Measurements from ENCODE around the gene PEX19.

Gene PEX19

GRCh38 chr1:160256396-160257046 is 28.4 kb downstream of the PEX19 start:
- TF ChIP-seq USF1 (IDR thresholded peaks at IDR 0.05) (no peak), YY1 (IDR thresholded peaks at IDR 0.05; ENCODE audit: low read depth) (no peak), FOXM1 (IDR thresholded peaks at IDR 0.05; ENCODE audit: borderline replicate concordance, low read depth) (no peak), RAD21 (IDR thresholded peaks at IDR 0.05; ENCODE audit: low read depth) (no peak), ZBTB7A (IDR thresholded peaks at IDR 0.05; ENCODE audit: low read depth) (no peak), EP300 (IDR thresholded peaks at IDR 0.05; ENCODE audit: borderline replicate concordance) (no peak)

DNA sequence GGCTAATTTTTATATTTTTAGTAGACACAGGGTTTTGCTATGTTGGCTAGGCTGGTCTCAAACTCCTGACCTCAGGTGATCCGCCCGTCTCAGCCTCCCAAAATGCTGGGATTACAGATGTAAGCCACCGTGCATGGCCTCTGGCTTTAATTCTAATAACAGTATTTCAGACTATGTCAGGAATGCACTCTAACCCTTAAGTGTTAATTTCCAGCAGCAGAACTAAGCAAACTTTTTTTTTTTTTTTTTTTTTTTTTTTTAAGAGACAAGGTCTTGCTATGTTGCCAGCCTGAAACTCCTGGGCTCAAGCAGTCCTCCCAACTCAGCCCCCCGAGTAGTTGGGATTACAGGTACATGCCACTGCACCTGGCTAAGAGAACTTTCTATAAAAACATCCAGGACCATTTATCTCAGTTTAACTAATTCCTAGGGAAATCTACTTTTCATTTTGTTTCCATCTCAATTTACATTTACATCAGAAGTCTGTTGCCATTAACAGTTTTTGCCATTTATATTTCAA is 29.1 kb downstream of the PEX19 start:
- no peak for TF ChIP-seq CREB1 (IDR thresholded peaks at IDR 0.05; ENCODE audit: low read depth)
- TF ChIP-seq EP300 (IDR thresholded peaks at IDR 0.05; ENCODE audit: borderline replicate concordance): no peak
- TF ChIP-seq, protein P1, sequence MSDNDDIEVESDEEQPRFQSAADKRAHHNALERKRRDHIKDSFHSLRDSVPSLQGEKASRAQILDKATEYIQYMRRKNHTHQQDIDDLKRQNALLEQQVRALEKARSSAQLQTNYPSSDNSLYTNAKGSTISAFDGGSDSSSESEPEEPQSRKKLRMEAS (IDR thresholded peaks at IDR 0.05): no peak
- no peak for TF ChIP-seq TEAD4 (IDR thresholded peaks at IDR 0.05)
- TF ChIP-seq TCF12 (IDR thresholded peaks at IDR 0.05; ENCODE audit: low read depth): no peak
- no peak for TF ChIP-seq TAF1 (IDR thresholded peaks at IDR 0.05; ENCODE audit: low read depth)
- TF ChIP-seq CEBPB (IDR thresholded peaks at IDR 0.05): no peak
- no peak for TF ChIP-seq RAD21 (IDR thresholded peaks at IDR 0.05; ENCODE audit: low read depth)
- no peak for TF ChIP-seq FOXM1 (IDR thresholded peaks at IDR 0.05; ENCODE audit: borderline replicate concordance, low read depth)
- TF ChIP-seq ZBTB7A (IDR thresholded peaks at IDR 0.05; ENCODE audit: low read depth): no peak

- TF ChIP-seq CEBPB (IDR thresholded peaks at IDR 0.05): peak; percentile 75
- no peak for TF ChIP-seq TEAD4 (IDR thresholded peaks at IDR 0.05)
- no peak for TF ChIP-seq FOXM1 (IDR thresholded peaks at IDR 0.05; ENCODE audit: borderline replicate concordance, low read depth)
- TF ChIP-seq RAD21 (IDR thresholded peaks at IDR 0.05; ENCODE audit: low read depth): peak; percentile 80
These were observed 33.0 kb downstream of the PEX19 start for GRCh38 chr1:160251687-160252526.

DNA sequence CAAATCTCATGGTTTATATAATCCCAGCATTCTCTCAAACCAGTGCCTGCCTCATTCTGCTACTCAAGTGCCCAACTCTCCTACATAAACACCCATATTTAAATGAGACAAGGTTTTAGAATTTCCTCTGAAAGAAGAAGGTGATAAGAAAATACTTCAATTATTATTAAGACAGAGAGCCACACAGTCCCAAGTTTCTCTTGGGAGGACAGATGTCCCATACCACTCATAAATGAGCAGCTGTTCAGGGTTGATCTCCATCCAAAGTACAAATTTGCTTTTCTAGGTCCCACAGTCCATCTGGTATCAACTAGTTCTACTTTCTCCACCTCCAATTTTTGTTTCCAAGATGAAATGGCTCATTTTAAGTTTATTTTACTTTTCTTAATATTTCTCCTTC is 33.9 kb downstream of the PEX19 start:
- TF ChIP-seq RAD21 (IDR thresholded peaks at IDR 0.05; ENCODE audit: low read depth): no peak
- TF ChIP-seq EGR1 (IDR thresholded peaks at IDR 0.05): no peak
- no peak for TF ChIP-seq NFIC (IDR thresholded peaks at IDR 0.05)
- TF ChIP-seq TEAD4 (IDR thresholded peaks at IDR 0.05): no peak

DNA sequence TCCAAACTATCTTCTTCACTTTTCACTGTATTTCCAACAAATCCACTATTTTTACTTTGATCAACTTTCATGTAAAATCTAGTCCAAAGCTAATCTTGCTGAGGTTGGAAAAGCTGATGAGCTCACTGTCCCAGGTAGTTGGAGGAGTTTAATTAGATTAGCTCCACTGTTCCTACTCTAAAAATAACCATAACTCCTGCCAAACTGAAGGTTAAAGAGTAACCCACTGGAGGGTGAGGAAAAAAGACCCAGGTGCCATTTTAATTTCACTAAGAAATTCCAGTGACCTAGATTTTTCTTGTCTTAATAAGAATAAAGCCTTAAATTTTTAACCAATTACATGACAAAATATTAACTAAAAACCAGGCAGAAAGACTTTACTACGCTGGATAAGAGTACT is 37.9 kb downstream of the PEX19 start:
- no peak for TF ChIP-seq FOXM1 (IDR thresholded peaks at IDR 0.05; ENCODE audit: borderline replicate concordance, low read depth)
- no peak for TF ChIP-seq RAD21 (IDR thresholded peaks at IDR 0.05; ENCODE audit: low read depth)
- no peak for TF ChIP-seq EP300 (IDR thresholded peaks at IDR 0.05; ENCODE audit: borderline replicate concordance)
- no peak for TF ChIP-seq TAF1 (IDR thresholded peaks at IDR 0.05; ENCODE audit: low read depth)
- TF ChIP-seq, protein P1 (IDR thresholded peaks at IDR 0.05): no peak
- TF ChIP-seq, protein P2, sequence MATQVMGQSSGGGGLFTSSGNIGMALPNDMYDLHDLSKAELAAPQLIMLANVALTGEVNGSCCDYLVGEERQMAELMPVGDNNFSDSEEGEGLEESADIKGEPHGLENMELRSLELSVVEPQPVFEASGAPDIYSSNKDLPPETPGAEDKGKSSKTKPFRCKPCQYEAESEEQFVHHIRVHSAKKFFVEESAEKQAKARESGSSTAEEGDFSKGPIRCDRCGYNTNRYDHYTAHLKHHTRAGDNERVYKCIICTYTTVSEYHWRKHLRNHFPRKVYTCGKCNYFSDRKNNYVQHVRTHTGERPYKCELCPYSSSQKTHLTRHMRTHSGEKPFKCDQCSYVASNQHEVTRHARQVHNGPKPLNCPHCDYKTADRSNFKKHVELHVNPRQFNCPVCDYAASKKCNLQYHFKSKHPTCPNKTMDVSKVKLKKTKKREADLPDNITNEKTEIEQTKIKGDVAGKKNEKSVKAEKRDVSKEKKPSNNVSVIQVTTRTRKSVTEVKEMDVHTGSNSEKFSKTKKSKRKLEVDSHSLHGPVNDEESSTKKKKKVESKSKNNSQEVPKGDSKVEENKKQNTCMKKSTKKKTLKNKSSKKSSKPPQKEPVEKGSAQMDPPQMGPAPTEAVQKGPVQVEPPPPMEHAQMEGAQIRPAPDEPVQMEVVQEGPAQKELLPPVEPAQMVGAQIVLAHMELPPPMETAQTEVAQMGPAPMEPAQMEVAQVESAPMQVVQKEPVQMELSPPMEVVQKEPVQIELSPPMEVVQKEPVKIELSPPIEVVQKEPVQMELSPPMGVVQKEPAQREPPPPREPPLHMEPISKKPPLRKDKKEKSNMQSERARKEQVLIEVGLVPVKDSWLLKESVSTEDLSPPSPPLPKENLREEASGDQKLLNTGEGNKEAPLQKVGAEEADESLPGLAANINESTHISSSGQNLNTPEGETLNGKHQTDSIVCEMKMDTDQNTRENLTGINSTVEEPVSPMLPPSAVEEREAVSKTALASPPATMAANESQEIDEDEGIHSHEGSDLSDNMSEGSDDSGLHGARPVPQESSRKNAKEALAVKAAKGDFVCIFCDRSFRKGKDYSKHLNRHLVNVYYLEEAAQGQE (IDR thresholded peaks at IDR 0.05; ENCODE audit: low read depth): no peak
- no peak for TF ChIP-seq TCF12 (IDR thresholded peaks at IDR 0.05; ENCODE audit: low read depth)
- no peak for TF ChIP-seq CEBPB (IDR thresholded peaks at IDR 0.05)
- TF ChIP-seq CREB1 (IDR thresholded peaks at IDR 0.05; ENCODE audit: low read depth): no peak

DNA sequence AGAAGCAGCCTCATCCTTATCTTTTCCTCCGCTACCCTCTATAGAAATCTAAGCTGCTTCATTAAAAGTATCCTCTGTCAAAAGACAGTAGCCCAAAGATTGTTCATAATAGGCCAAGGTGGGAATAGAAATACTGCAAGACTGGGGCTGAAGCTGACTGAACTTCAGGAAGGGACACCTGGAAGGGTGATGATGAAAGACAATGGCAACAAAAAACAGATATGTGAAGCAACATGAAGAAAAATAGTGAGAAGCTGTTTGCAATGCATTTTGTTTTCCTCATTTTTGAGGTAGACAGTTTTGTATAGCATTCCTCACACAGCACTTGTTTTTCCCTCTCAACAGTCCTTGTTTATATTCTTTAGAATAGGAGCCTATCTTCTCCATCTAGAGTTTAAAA is 39.5 kb downstream of the PEX19 start:
- no peak for TF ChIP-seq FOXM1 (IDR thresholded peaks at IDR 0.05; ENCODE audit: borderline replicate concordance, low read depth)
- no peak for TF ChIP-seq CREB1 (IDR thresholded peaks at IDR 0.05; ENCODE audit: low read depth)
- no peak for TF ChIP-seq USF1 (IDR thresholded peaks at IDR 0.05)
- no peak for TF ChIP-seq TCF12 (IDR thresholded peaks at IDR 0.05; ENCODE audit: low read depth)
- TF ChIP-seq RAD21 (IDR thresholded peaks at IDR 0.05; ENCODE audit: low read depth): no peak
- TF ChIP-seq, protein P2 (IDR thresholded peaks at IDR 0.05; ENCODE audit: low read depth): no peak
- no peak for TF ChIP-seq TEAD4 (IDR thresholded peaks at IDR 0.05)
- TF ChIP-seq CEBPB (IDR thresholded peaks at IDR 0.05): no peak
- TF ChIP-seq, protein P1 (IDR thresholded peaks at IDR 0.05): no peak
- no peak for TF ChIP-seq EP300 (IDR thresholded peaks at IDR 0.05; ENCODE audit: borderline replicate concordance)
- TF ChIP-seq ZBTB7A (IDR thresholded peaks at IDR 0.05; ENCODE audit: low read depth): no peak
